CD4-positive, alpha-beta T cell treated with Interleukin-17A for 4 hours (primary cell): Measurements from ENCODE around the gene SUMO3.

ENCODE experiments used
- DNase-seq: peaks from one replicate; pipeline ENCODE4 v3.0.0-alpha.2; 2020; ENCODE audit warnings: mixed read lengths

Gene SUMO3

DNA sequence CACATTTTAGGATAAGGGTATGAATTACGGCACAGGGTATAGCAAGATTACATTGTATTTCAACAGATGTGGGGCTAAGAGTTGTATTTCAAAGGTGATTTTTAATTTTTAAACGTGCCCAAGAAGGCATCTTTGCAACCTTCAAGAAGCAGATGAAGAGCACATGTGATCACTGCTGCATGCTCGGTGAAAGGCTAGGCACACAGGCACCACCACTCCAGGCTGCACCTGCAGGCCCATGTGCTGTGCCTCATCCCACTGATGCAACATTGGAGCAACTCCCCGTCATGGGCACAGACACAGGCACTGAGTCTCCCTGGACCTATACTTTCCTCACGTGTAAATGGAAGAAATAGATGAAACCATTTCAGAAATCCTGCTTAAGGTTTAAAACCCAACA is 39.8 kb downstream of the SUMO3 start:
- DNase-seq, result no peak

DNA sequence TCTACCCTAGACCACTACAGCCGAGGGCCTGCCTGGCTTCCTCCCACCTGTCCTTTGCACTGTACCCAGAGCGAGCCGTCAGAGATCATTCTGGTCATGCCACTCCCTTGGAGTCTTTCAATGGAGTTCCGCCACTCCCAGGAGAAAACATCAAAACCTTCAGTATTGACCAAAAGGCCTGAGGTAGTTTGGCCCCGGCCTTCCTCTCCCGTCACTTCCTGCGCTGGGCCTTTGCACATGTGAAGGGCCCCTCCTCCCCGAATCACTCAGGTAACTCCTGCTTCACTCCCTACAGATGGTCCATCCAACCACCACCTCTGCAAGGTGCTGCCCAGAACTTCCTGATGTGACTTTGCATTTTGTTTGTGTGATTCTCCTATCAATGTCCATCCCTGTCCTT is 42.9 kb downstream of the SUMO3 start:
- no peak for DNase-seq

DNA sequence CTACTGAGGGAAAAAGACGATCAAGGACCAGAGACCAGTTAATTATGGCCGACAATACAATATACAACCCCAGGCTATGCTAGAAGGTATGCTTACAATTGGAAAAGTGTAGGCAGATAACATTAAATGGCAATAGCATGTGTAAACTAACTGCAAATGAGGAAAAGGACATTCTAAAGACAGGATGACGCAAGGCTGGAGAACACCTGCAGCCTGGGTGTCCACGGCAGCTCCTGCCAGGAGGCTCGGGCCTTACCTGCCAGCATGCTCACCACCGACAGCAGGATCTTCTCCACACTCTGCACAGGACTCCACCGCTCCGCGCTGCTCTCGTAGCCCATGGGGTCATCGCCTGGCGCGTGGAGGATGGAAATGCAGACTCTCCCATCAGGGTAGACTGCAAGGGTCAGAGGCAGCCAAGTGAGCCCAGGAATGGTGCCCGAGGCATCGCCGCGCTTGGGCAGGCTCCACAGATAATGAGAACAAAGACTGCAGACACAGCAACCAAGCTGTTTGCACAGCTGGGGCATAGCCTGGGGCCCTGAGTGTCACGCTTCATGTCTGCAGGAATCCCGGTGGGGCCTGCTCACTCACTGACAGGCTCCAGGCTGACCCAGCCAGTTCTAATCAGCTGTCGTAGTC is 44.5 kb downstream of the SUMO3 start:
- no peak for DNase-seq

DNA sequence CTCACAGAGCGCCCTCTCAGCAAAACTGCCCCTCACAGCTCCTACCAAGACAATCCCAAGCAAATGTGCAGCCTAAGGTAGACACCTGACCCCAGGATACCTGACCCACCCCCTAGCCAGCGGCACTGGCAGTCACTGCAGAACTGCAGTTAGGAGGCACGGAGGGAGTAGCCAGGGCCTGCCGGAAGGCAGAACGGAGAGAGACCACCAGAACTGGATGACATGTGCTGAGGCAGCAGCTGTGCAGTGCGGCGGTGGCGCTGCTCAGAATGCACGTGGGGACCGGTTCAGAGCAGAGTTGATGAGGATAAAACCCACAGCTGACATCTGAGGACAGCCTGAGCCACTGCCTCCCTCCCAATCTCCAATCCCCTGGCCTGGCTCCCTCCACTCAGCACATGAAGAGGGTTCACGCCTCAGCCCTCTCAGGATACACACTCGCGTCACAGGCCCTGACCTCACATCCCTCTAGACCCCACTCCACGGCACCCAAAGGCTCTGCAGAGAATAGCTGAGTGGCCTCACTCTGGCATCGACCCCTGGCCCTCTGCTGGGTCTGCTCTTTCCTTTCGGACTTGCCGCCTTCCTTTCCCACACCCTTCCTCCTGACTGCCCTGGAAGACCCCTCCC is 45.9 kb downstream of the SUMO3 start:
- no peak for DNase-seq

DNA sequence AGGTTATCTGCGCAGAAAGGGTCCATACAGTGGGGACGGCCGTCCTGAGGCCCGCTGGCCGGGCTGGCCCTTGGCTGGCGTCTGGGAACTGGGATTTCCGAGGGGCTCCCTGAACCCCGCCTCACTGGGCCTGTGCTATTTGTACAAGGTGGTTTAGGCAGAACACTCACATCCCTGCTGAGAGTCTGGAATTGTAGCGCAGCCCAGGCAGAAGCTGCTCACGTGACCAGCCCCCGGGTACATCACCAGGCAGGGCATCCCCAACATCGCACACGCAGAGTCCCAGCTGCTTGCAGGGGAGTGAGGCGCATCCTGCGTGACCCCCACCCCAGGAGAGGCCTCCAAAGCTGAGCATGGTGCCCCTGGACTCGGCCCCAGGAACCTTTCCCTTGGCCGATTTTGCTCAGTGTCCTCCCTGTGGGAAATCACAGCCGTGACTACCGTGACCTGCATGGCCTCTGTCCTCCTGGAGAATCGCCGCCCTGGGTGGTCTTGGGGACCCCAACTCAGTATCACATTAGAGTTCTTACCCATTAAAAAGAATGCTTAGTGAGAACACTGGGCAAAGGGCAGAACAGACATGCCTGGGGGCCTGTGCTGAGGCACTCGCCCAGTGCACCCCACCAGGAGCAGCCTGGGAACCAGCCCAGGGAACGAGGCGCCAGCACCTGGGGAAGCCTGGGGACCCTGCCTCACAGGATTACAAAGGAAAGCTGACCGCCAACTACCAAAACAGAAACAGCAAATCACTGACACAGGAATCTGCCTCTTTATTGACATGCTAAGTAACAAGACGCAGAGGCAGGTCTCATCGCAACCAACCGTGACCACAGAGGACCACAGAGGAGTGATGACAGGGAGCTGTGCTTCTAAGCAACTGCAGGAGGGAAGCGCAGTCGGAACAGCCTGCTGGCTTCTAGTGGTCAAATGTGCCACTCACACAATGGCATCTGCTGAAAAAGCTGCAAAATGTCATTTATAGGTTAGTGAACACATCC is 49.7 kb downstream of the SUMO3 start:
- no peak for DNase-seq

DNA sequence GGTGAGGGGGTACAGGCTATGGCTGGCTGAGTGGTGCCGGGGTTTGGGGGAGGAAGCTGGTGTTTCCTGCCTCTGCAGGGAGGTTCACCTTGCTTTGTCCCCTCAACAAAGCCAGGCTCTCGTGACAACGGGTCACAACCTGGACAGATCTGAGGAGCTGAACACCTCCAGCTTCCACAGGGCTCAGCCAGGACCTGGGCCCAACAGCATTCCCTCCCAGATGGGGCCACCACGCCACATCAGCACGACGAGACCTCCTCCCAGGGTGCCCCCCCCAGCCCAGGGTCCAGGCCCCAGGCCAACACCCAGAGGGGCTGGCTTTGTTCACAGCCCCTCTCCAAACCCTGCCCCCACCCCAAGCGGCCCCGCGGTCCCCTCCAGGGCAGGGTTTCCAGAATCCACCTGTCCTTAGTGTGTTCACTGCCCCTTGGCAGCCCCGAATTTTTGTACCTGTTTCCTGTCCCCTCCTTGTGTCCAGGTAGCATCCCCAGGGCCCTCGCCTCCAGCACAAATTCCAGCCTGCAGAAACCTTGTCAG is 51.0 kb downstream of the SUMO3 start:
- DNase-seq, result no peak

DNA sequence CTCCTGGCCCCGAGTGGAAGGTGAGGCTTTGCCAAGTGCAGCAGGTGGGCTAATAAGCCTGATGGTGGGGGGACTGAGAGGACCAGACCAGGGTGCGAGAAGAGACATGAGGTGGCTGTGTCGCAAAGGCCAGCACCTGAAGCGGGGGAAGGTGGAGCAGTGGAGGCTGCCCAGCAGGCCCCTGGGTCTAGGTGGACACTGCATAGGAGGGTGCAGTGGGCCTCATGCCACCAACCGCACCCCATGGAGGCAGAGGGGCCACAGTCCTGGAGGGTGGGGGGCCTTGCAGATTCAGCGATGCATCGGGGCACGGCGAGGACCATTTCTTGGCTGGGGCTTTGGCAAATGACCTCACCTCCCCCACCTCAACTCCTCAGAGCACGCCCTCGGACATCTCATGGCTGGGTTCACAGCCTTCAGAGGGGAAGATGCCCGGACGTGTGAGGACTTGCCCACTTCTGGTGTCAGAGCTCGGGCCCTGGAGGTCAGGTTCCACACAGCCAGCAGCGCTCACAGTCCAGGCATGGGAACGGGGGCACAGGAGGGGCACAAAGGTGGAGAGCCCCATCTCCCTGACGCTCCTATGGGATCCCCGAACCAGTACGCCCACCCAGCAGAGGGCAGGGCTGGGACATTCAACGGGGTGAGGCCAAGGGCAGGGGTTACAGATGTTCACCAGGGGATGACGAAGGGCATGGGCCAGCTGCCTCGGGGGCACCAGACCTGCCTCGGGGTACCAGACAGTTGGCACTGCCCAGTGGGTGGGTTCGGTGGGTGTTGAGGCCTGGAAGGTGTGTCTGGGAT is 51.6 kb downstream of the SUMO3 start:
- no peak for DNase-seq

DNA sequence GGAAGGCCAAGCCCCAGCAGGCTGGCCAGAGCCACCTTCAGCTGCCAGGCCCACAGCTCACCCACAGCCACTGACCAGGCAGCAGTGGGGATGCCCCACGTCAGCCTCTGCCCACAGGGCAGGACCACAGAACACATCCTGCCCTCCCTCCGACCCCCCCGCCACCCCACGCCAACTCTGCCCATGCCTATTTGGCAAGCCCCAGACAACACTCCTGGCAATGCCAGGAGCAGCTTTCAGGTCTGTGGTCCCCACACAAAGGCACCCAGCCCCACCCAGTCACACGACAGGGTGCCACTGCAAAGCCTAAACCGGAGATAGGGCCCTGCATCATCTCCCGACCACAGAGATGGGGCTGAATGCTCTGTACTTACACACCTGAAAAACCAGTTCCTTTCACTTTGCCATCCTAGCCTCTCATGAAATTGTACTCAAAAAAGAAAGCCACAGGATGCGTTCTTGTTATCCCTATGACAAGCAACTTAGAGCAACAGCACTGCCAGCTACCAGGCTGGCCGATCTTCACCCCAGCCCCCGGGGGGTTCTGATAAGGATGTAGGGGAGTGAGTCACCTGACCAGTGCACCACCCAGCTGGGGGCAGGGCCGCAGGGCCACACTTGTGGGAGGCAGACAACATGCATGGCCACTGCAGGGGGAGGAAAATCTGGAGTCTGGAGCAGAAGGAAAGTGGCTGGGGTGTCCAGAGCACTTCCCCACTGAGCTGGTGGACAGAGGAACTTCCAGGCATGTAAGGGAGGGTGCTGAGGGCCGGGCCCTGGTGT is 52.4 kb downstream of the SUMO3 start:
- peak; percentile 46 for DNase-seq

DNA sequence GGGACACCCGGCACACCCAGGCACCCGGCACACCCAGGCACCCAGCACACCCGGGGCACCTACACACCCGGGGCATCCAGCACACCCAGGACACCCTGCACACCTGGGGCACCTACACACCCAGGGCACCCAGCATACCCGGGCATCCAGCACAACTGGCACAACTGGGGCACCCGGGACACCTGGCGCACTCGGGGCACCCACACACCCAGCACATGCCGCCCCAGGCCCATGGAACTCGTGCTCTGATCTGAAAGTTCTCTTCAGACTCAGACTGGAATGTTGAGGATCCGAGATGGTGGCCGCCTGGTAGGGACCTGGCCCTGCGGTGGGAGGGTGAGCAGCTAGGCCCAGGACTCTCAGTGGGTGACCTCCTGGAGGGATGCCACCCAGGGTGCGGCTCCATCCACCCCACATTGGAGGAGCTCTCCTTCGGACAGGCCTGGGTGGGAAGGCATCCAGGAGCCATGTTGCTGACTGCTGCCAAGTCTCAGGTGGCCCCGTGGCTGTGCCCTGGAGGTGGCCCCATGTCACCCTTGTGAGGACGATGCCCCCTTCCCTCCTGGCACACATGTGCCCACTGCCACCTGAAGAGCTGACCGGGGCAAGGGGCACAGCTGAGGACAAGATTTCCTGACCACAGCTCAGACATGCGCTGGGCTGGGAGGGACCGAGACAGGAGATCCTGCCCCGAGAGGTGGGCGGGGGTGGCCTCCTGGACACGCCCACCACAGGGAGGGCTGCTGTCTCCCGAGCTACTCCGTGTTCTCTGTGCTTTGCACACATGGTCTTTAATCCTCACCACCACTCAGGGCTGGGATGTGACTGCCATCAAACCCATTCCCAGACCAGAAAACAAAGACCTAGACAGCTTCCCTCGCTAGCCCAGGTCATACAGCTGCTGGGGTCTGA is 53.3 kb downstream of the SUMO3 start:
- DNase-seq, result no peak

DNA sequence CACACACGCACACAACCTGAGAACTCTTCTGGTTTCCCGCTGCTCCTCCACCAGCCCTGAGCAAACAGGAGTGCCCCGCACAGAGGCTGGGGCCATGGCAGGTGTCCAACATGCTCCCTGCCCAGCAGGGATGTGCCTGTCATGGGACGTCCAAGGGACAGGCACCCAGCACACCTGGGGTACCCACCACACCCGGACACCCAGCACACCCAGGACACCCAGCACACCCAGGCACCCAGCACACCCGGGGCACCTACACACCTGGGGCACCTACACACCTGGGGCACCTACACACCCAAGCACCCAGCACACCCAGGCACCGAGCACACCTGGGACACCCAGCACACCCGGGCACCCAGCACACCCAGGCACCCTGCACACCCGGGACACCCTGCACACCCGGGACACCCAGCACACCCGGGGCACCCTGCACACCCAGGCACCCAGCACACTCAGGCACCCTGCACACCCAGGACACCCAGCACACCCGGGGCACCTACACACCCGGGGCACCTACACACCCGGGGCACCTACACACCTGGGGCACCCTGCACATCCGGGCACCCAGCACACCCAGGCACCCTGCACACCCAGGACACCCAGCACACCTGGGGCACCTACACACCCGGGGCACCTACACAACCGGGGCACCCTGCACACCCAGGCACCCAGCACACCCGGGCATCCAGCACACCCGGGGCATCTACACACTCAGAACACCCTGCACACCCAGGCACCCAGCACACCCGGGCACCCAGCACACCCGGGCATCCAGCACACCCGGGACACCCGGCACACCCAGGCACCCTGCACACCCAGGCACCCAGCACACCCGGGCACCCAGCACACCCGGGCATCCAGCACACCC is 54.2 kb downstream of the SUMO3 start:
- DNase-seq, result no peak

DNA sequence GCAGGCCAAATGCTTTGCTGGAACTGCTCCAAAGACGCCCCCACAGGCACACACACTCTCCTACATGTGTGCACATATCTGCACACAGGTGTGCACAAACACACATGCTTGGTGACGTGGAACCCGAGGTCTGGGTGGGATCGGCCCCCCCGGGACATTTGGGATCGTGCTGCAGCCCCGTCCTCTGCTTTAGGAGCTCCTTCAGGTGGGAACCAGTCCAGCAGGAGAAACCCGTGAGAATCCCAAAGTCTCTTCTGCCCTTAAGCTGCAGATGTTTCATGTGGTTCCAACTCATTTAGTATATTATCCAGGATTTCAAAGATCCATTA is 54.8 kb downstream of the SUMO3 start:
- no peak for DNase-seq

DNA sequence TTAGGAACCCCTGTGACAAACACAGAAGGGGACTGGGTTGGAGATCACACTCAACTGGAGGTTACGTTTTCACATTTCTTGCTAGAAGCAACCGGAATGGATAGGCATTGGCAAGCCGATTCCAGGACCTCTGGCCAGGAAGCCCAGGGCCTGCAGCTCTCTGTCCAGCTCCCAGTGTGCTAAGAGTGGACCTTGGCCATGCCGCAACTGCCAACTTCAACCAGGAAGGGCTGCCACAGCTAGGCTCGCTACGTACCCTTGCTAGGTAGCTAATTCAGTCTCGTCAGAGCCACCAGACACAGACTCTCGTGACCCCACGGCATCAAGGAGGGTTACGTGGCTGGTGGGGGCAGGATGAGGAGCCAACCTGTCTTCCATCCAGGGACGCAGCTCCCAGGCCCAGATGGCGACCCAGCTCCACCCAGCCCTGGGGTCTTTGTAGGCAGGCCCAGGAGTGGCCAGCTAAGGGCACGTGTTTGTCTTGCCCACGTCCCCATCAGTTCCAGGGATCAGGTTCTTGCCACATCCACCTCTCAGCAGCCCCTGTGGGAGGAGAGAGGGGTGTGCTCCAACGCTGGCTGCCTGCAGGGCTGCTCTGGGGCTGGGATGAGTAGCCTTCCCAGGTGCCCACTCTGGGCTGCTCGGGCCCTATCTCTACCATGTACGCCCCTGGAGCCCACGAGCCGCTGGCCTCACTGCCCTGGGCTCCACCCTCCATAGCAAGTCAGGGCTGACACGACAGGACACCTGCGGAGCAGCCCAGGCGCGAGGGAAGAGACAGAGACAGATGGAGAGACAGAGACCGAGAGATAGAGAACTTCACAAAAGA is 55.4 kb downstream of the SUMO3 start:
- no peak for DNase-seq

DNA sequence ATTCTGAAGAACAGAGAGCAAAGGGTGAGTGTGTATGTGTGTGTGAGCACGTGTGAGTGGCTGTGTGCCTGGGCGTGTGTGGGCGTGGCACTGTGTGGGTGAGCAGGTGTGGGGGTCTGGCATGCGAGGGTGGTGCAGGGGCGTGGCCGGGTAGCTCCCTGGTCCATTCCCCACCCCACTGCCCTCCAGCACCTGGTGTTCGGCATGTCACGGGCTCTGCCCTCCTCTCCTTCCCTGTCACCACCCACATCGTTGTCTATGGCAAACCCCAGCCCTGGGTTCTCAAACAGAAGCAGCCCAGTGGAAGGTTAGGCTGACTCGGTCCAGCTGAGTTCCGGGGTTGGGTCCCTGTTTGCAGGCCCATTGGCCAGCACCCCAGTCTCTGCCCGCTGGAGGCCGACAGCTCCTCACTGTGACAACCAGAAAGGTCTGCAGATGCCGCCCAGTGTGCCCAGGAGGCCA is 56.1 kb downstream of the SUMO3 start:
- no peak for DNase-seq

DNA sequence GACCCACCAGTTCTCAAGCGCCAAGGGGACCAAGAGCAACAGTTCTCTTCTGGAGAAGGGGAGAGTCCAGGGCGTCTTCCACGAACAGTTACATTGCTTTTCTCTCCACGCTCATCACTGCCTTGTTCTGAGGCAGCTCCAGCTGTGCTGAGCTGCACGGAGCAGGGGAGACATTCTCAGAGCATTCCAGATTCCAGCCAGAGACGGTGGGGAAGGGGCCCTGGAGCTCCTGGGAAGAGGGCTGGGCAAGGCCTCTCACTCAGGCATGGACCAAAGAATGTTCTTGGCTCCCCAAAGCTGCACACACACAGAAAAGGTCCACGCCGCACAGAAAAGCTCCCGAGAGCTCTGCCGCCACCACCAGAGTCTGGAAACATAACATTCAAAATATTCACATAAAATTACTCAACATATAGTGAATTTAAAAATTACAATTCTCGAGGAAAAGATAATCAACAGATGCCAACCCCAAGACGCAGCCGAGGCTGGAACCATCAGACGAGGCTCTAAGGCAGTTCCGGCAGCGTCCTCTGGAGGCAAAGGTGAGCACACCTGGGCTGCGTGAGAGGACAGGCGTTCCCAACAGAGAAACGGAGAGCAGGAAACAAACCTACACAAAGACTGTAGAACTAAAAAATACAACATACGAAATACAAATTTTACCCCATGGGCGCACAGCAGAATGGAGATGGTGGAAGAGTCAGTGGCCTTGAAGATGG is 56.7 kb downstream of the SUMO3 start:
- DNase-seq, result peak; percentile 16

DNA sequence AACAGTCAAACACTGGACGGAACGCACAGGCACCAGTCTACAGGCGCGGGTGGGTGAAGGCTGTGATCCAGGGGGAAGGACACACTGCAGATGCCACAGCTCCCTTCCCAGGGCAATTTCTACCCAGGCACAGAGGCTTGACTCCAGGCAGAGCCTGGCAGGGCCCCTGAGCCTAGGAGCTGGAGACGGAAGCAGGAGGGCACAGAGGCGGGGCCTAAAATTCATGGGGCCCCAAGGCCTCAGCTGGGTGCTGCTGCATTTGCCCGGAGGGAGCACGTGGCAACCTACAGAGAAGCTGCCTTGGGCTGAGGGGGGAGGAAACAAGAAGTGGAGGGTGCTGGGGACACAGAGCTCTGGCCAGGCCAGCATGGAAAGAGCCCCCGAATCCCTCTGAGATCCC is 57.5 kb downstream of the SUMO3 start:
- no peak for DNase-seq

DNA sequence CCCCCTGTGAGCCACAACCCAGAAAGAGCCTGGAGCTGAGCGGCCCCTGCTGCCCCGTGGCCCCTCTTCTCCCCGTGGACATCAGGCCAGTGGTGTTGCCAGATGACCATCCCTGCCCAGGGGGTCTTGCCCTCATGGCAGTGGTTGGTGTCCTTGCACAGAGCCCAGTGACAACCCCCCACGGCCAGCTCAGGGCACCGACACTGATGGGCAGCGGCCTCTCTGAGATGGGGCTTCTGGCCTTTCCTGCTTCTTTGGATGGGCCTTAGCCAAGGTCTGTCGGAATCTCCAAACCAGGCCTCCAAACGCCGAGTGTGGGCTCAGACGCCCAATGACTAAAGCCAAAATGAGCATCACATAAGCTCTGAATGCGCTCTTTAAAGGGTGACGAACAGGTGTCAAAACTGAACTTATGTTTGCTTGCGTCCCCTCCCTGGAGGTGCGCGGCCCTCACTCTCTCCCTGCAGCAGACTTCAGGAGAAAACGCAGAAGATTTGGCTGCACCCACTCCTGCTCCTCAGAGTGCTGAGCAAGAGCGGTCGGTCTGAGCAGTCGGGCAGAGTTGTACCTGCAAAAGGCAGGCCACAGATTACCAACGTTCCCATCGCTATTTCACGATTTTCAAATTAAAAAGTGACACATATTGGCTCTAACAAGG is 58.1 kb downstream of the SUMO3 start:
- no peak for DNase-seq
